GM21717 (cell line): Measurements from ENCODE around the gene ARSB.
"Not testable (repeated sequence)": the region's sequence is repeated elsewhere in the genome, so short reads cannot be mapped to it uniquely, and the experiment has no call there.

Experiments
- ATAC-seq: cut with Tn5 transposase; IDR thresholded peaks from one replicate; pipeline ENCODE4 v1.9.1; 2021; ENCODE audit warnings: mild to moderate bottlenecking, moderate library complexity; ENCODE audit not compliant: unreplicated experiment

Gene ARSB

DNA sequence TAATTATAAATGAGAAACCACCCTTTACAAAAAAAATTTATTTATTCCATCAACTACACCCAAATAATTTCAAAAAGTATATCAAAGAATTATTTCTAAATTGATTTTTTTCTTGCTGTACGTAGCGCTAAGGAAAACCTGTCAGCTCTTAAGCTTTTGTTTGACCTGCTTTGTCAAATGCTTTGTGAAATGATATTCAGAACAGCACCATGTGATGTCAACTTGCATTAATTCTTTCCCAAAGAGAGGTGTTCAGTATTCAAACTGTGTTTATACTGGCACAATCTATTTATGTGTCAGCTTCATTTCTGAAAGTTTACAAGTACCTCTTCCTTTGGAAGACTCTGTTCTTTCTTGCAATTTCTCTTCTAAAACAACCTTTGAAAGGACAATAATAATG is 12.0 kb upstream of the ARSB start:
- no peak for ATAC-seq

DNA sequence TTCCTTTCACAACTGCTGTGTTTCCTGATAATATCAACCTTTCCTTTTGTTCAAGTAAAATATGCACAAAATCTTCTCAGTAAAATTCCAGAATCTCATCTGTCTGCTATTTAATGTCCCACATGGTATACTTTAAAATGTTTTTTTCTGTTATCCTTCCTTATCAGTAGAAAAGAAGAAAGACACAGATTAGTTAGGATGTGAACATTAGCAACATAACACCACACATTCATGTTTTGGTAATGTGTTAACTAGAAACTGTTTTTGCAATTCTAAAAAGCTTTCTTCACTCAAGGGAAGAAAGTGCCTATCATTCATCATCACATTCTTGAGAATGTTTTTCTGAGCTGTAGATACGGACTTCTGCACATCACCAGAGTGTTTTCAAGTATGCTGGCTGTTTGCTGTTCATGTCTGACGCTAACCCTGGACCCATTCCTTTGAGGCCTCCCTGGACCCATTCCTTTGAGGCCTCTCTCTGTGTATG is 10.5 kb upstream of the ARSB start:
- no peak for ATAC-seq

DNA sequence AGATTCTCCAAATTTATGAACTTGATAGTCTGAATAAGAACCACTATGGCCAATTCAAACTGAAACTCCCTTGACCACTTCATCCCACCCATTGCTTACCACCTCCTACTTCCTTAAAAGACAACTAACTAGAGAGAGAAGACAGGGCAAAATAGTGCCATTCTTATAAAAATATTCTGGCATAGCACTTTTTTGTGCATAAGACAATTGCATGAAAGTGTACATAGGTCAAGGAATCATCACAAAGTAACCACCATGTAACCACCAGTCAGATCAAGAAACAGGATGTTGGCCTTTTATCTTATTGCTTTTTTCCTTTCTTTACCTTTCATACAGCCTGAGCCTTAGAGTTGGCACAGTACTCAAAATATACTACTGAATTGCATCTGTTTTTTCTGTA is 8.1 kb upstream of the ARSB start:
- ATAC-seq: no peak

DNA sequence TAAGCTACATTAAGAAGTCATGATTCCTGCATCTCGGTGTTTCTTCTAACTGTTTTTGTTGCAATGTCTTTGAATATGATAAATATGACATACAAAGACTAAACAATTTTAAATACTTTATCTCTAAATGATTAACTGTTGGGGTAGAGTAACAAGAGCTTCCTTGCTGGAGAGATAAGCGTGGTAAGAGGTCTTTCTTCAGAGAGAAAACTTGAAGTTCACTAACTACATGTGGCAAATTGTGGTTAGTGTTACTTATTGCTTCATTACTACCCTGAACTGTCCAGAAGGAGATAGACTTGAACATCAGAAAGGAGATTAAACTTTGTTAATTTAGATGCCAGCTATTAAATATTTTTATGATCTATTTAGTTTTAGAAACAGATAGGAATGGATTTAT is 7.0 kb upstream of the ARSB start:
- ATAC-seq: no peak

- ATAC-seq: no peak
Observed at GRCh38 chr5:78989080-78989479, 4.0 kb upstream of the ARSB start.

- peak; percentile 45 for ATAC-seq
Observed at GRCh38 chr5:78985725-78986223, 664 bp upstream of the ARSB start.

- peak; percentile 67 for ATAC-seq
Observed at GRCh38 chr5:78984439-78985115, 533 bp downstream of the ARSB start.

DNA sequence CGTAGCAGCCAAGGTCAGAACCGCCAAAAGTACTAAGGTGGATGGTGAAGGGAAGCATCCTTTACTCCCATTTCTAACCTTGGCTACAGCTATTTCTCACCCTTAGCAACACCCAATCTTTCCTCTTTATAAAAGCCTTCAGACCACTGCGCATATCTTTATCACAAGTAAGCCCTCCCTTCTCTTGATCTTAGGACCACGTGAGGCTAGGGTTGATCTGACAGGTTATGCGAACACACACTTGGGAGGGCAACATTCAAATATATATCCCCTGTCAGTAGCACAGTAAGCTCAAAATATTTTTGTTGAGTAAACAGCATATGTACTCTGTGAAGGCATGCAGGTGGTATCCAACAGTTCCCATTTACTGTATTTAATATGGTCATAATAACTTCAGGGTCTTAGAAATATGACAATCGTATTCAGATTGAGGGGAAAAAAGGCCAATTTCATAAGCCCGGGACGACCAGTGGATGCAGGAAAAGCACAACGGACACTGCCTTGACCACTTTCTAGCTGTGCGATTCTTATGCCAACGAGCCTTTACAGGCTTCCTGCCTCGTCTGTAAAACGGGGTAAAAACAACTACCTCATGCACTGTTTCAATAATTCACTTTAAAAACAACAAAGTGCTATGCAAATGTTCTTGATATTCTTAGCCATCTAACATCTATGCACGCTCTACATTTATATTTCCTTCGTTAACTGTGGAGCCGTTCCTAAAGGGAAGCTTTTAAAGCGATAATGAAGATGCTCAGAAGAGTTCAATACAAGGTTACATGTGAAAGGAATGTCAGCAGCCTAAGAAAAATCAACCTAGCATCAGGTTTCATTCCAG is 1.3 kb downstream of the ARSB start:
- no peak for ATAC-seq

DNA sequence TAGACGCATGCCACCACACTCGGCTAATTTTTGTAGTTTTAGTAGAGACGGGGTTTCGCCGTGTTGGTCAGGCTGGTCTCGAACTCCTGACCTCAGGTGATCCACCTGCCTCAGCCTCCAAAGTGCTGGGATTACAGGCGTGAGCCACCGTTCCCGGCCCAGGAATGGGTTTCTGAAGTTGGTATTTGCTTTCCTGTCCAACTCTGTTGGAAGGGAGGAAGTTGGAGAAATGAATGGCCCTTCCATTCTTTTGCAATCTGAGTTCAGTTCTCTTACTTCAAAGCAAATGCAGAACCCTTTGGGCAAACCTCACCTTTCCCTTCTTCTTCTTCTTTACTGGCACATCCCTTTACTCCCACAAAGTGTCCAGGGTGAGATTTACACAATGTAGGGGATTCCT is 1.9 kb downstream of the ARSB start:
- not testable (repeated sequence) for ATAC-seq

GRCh38 chr5:78979909-78980308 is 5.2 kb downstream of the ARSB start:
- no peak for ATAC-seq

- no peak for ATAC-seq
Observed at GRCh38 chr5:78979117-78979742, 5.9 kb downstream of the ARSB start.

DNA sequence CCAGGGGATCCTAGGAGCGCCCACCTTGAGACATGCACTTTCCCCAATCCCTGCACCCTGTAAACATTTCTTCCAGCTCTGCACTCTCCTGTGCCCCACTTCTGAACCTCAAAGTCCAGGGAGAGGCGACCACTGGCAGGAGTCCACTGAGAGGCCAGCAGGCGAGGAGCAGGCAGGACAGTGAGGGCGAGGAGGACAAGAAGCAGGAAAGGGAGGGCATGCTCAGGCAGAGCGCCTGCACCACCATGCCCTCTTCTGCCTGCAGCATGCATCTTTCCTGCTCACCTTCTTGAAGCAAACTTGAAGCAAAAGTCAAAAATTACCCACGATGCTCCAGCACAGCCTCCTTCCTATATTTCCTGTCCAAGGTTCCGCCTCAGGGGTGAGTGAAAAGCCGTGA is 10.1 kb downstream of the ARSB start:
- no peak for ATAC-seq

DNA sequence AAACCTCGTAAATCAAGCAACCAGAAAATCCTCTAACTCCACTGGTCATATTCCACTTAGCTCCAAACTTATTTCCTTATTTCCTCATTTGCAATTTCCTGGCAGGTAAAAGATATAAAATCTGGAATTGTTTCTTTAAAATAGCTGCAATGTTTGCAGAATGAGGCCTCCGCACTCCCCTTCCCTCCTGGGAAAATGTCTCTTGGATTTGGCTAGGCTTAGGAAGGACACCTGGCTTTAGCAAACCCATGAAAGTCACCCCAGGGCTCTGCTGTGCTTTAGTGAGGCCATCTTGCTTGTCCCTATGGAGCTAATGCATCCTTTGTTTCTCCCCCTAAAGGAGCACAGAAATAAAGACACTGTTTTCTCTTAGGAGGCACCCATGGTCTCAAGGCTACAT is 10.5 kb downstream of the ARSB start:
- no peak for ATAC-seq

- no peak for ATAC-seq
Observed at GRCh38 chr5:78974011-78974410, 11.1 kb downstream of the ARSB start.

DNA sequence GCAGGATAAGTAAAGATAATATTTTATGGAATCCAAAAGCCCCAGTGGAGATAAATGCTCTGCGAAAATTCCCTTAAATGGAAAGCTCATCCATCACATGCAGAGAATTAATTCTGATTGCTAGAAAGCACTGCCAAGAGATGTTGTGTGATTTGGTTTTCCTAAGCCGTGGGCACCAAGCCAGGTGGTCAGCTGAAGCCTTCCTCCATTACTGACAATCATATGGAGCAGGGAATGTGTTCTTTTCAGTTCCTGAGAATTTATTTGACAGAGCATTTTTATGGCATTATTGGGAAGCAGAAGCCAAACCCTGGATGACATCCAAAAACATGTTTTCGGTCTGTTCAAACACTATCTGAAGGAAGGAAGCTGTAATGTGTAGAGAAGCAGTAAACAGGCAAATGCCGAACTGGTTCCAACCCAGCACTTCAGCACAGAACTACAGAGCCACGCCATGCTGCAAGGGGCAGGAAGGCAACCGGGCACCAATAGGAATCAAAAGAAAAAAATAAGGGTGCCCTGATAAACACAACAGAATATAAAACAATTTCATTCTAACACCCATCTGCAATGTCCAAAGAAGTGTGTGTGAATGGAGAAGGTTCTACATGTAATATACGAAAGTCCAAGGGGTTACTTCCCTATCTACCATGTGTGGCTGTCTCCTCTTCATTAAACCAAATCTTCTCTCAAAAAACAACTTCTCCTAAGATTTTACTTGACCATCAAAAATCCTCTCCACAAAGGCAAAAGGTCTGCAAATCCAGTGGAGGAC is 12.3 kb downstream of the ARSB start:
- ATAC-seq: no peak

- no peak for ATAC-seq
Observed at GRCh38 chr5:78971998-78972397, 13.1 kb downstream of the ARSB start.

GRCh38 chr5:78968781-78969180 is 16.3 kb downstream of the ARSB start:
- ATAC-seq: no peak

GRCh38 chr5:78964889-78965288 is 20.2 kb downstream of the ARSB start:
- ATAC-seq: no peak

GRCh38 chr5:78961743-78962142 is 23.4 kb downstream of the ARSB start:
- no peak for ATAC-seq

DNA sequence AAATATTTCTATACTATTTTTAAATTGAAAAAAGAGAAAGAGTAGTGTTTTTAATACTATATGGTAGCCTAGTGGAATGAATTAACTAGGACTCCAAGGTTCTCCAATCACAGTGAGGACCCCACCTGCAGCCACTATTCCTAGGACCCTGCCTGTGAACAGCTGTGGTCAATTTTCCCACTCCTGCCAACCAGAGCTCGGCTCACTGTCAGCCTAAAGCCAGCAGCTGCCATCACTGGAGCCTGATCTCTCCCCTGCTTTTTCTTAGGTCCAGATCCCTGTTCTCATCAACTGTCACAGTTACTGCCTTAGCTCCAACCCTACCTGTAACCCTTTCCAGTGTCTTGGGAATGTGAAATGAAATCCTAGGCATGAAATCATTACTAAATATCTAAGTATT is 25.3 kb downstream of the ARSB start:
- no peak for ATAC-seq
